DOHH2 (cell line): Measurements from ENCODE around the gene TMEM229B.

Experiments
- H3F3A ChIP-seq: fragments of 200-600 bp; sonication (generic), shearing (Covaris generic); 2 replicates; pipeline ENCODE4 v1.6.0; 2016; ENCODE audit warnings: antibody characterized with exemption, mild to moderate bottlenecking; ENCODE audit not compliant: control insufficient read depth, insufficient read depth
- H3K27ac ChIP-seq: fragments of 200-600 bp; sonication (generic); 2 replicates; pipeline ENCODE4 v1.5.1; 2014; ENCODE audit warnings: low read depth, mild to moderate bottlenecking, low read length, moderate library complexity
- H3K27me3 ChIP-seq: fragments of 200-600 bp; sonication (generic); 2 replicates; pipeline ENCODE4 v1.6.1; 2014; ENCODE audit warnings: mild to moderate bottlenecking, low read length, mixed read lengths; ENCODE audit not compliant: control insufficient read depth
- H3K36me3 ChIP-seq: fragments of 200-600 bp; sonication (generic); 2 replicates; pipeline ENCODE4 v1.6.1; 2014; ENCODE audit warnings: mild to moderate bottlenecking, low read length, moderate library complexity, mixed read lengths; ENCODE audit not compliant: control insufficient read depth
- H3K4me1 ChIP-seq: fragments of 200-600 bp; sonication (generic); 2 replicates; pipeline ENCODE4 v1.6.1; 2014; ENCODE audit warnings: mild to moderate bottlenecking, low read length, mixed read lengths; ENCODE audit not compliant: control insufficient read depth
- H3K4me2 ChIP-seq: fragments of 200-600 bp; sonication (generic); 2 replicates; pipeline ENCODE4 v1.6.0; 2014; ENCODE audit warnings: mild to moderate bottlenecking, low read length, moderate library complexity
- H3K4me3 ChIP-seq: fragments of 200-600 bp; sonication (generic); 2 replicates; pipeline ENCODE4 v1.5.1; 2014; ENCODE audit warnings: mild to moderate bottlenecking, low read length, mixed read lengths
- H3K79me2 ChIP-seq: fragments of 200-600 bp; sonication (generic); 2 replicates; pipeline ENCODE4 v1.6.1; 2014; ENCODE audit warnings: mild to moderate bottlenecking, low read length, mixed read lengths; ENCODE audit not compliant: control insufficient read depth
- H3K9me2 ChIP-seq: fragments of 200-600 bp; sonication (generic); replicated peaks from 2 replicates; pipeline ENCODE4 v1.6.1; 2014; ENCODE audit warnings: mild to moderate bottlenecking, low read length, mixed read lengths; ENCODE audit not compliant: control insufficient read depth
- H3K9me3 ChIP-seq: fragments of 200-600 bp; sonication (generic); 2 replicates; pipeline ENCODE4 v1.6.1; 2014; ENCODE audit warnings: antibody characterized with exemption, low read length, mixed read lengths; ENCODE audit not compliant: control insufficient read depth, insufficient read depth
- H4K20me1 ChIP-seq: fragments of 200-600 bp; sonication (generic); 2 replicates; pipeline ENCODE4 v1.6.0; 2014; ENCODE audit warnings: low read depth, mild to moderate bottlenecking, antibody characterized with exemption, low read length, moderate library complexity; ENCODE audit not compliant: control insufficient read depth, insufficient read depth
- CTCF ChIP-seq: fragments of 200-600 bp; sonication (generic); IDR thresholded peaks from one replicate; pipeline ENCODE4 v1.5.1; 2014; ENCODE audit warnings: antibody characterized with exemption, mild to moderate bottlenecking, low read depth, low read length; ENCODE audit not compliant: poor library complexity, severe bottlenecking
- EZH2phosphoT487 ChIP-seq: fragments of 200-600 bp; sonication (generic); IDR thresholded peaks from 2 replicates; pipeline ENCODE4 v1.6.1; 2017; ENCODE audit warnings: borderline replicate concordance, mild to moderate bottlenecking, antibody characterized with exemption, low read length, moderate library complexity, mixed read lengths

The TMEM229B gene

GRCh38 chr14:67426161-67426560 is 62.4 kb downstream of the TMEM229B start:
- Histone ChIP-seq H3K4me3 (no peak overlapping the region), H3K79me2 (no peaks in the 10 kb centered on the region), H3F3A (no peaks in the 10 kb centered on the region), H3K9me3 (no peaks in the 10 kb centered on the region), H3K4me1 (no peaks in the 10 kb centered on the region), H4K20me1 (no peaks in the 10 kb centered on the region), H3K4me2 (no peak overlapping the region), H3K9me2 (no peaks in the 10 kb centered on the region), H3K27ac (no peak overlapping the region), H3K36me3 (no peaks in the 10 kb centered on the region), H3K27me3 (no peaks in the 10 kb centered on the region)
- TF ChIP-seq CTCF (no peak), EZH2phosphoT487 (no peak)

GRCh38 chr14:67425608-67426007 is 62.9 kb downstream of the TMEM229B start:
- Histone ChIP-seq H3K27ac (no peak overlapping the region), H3K4me1 (no peaks in the 10 kb centered on the region), H3K27me3 (no peaks in the 10 kb centered on the region), H3K79me2 (no peaks in the 10 kb centered on the region), H3K4me2 (no peak overlapping the region), H4K20me1 (no peaks in the 10 kb centered on the region), H3K9me2 (no peaks in the 10 kb centered on the region), H3K9me3 (no peaks in the 10 kb centered on the region), H3K4me3 (no peak overlapping the region), H3K36me3 (no peaks in the 10 kb centered on the region), H3F3A (no peaks in the 10 kb centered on the region)
- no peak for TF ChIP-seq EZH2phosphoT487
- TF ChIP-seq CTCF = no peak

GRCh38 chr14:67424539-67424938 is 64.0 kb downstream of the TMEM229B start:
- H3K9me2 ChIP-seq = no peaks in the 10 kb centered on the region
- no peaks in the 10 kb centered on the region for H3F3A ChIP-seq
- H3K4me1 ChIP-seq = no peaks in the 10 kb centered on the region
- H3K27ac ChIP-seq = no peak overlapping the region
- TF ChIP-seq EZH2phosphoT487 = no peak
- no peak for TF ChIP-seq CTCF
- H3K9me3 ChIP-seq = no peaks in the 10 kb centered on the region
- no peaks in the 10 kb centered on the region for H4K20me1 ChIP-seq
- H3K4me3 ChIP-seq = no peak overlapping the region
- no peaks in the 10 kb centered on the region for H3K27me3 ChIP-seq
- H3K36me3 ChIP-seq = no peaks in the 10 kb centered on the region
- H3K4me2 ChIP-seq = no peak overlapping the region
- no peaks in the 10 kb centered on the region for H3K79me2 ChIP-seq

GRCh38 chr14:67423424-67423823 is 65.1 kb downstream of the TMEM229B start:
- Histone ChIP-seq H3K4me3 (no peak overlapping the region), H3K4me1 (no peaks in the 10 kb centered on the region), H3K27me3 (no peaks in the 10 kb centered on the region), H4K20me1 (no peaks in the 10 kb centered on the region), H3K36me3 (no peaks in the 10 kb centered on the region), H3K9me3 (no peaks in the 10 kb centered on the region), H3K9me2 (no peaks in the 10 kb centered on the region), H3F3A (no peaks in the 10 kb centered on the region), H3K4me2 (no peak overlapping the region), H3K79me2 (no peaks in the 10 kb centered on the region), H3K27ac (no peak overlapping the region)
- TF ChIP-seq EZH2phosphoT487 = no peak
- no peak for TF ChIP-seq CTCF
